AG04449 (cell line): Measurements from ENCODE around the gene OSBPL3.

Experiments used
- CTCF ChIA-PET: fragments of 350-600 bp; formaldehyde crosslinking; extraction: SDS; loops from one replicate; lab custom pipeline; 2021; ENCODE audit warnings: antibody characterized with exemption; lab: Yijun Ruan, JAX
- POLR2A ChIA-PET: fragments of 400-600, 350-600 bp; formaldehyde crosslinking; extraction: SDS; loops from one replicate; lab custom pipeline; 2020; ENCODE audit warnings: antibody characterized with exemption, inconsistent platforms; lab: Yijun Ruan, JAX
- DNase-seq: peaks from one replicate; pipeline ENCODE4 v3.0.0-alpha.2; 2010; ENCODE audit warnings: low read depth, low spot score
- H3K4me3 ChIP-seq: 2 replicates; pipeline ENCODE4 v1.5.1; 2011; ENCODE audit warnings: low read depth, mild to moderate bottlenecking, control low read depth, low read length
- CTCF ChIP-seq: IDR thresholded peaks from one replicate; pipeline ENCODE4 v1.5.1; 2011; ENCODE audit warnings: mild to moderate bottlenecking, moderate library complexity, low read length, control low read depth, inconsistent platforms; ENCODE audit not compliant: insufficient read depth; ENCODE audit errors: missing control alignments

OSBPL3 gene

DNA sequence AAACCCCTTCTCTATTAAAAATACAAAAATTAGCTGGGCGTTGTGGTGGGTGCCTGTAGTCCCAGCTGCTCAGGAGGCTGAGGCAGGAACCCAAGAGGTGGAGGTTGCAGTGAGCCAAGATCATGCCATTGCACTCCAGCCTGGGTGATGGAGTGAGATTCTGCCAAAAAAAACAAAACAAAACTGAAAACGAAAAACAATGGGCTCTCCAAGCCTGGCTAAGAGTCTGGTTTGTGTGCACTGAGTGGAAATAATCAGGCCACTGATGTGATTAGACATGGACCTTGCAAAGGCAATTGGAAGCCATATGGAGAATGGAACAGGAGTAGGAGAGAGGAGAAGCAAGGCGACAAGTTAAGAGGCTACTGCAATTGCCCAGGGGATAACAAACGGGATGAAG, 162.6 kb downstream of the OSBPL3 start:
- POLR2A ChIA-PET: no interaction called here
- H3K4me3 ChIP-seq: no peak overlapping the region
- DNase-seq: no peak
- CTCF ChIA-PET: interaction anchor here (1.0 to 18.4 kb wide), 8 partner anchors 10 to 279 kb away, joined by 3 to 928 read pairs (median 8); partner anchors contain the start of gene OSBPL3
- no peak for TF ChIP-seq CTCF

- no peak for TF ChIP-seq CTCF
- ChIA-PET CTCF (interaction anchor here (1.0 to 18.4 kb wide), 10 partner anchors 9 to 279 kb away, joined by 3 to 928 read pairs (median 5); partner anchors contain the start of gene OSBPL3), POLR2A (no interaction called here)
- DNase-seq: no peak
- no peak overlapping the region for H3K4me3 ChIP-seq
Observed at GRCh38 chr7:24816868-24817267, 163.1 kb downstream of the OSBPL3 start.

DNA sequence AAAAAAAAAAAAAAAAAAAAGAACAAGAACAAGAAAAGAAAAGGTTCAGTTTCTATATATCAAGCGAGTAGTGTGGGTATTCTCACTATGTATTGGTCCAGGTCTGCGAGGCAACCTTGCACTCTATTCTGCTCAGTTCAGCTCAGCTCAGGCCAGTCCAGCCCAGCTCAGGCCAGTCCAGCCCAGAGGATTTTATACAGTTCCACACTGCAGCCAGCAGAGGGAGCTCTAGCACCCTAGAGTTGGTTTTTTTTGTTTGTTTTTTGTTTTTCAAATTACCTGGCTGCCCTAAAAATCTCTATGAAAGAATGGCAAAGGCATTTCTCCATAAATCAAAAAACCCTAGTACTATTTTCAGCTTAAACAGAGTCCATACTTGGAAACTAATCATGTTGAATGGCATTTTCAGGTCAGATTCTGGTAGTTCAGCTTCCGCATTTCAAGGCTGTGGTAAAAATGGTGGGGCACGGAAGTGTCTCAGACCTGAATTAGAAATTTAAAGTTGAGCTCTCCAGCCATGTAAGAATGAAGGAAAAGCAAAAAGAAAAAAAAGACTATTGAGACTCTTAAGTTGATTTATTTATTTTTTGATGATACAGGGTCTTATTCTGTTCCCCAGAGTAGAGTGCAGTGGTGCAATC, 167.6 kb downstream of the OSBPL3 start:
- CTCF ChIA-PET: interaction anchor here (0.5 to 18.4 kb wide), 75 partner anchors 9 to 349 kb away, joined by 3 to 928 read pairs (median 5); partner anchors contain the start of gene OSBPL3
- POLR2A ChIA-PET: interaction anchor here (1.1 to 1.5 kb wide), 2 partner anchors 11 to 168 kb away, joined by 3 to 4 read pairs; partner anchors contain the start of gene OSBPL3

GRCh38 chr7:24808518-24808917, 171.5 kb downstream of the OSBPL3 start:
- no peak overlapping the region for H3K4me3 ChIP-seq
- no peak for TF ChIP-seq CTCF
- POLR2A ChIA-PET: no interaction called here
- CTCF ChIA-PET: interaction anchor here (1.2 to 18.4 kb wide), 5 partner anchors 10 to 287 kb away, joined by 4 to 928 read pairs (median 15); no protein-coding TSS in a partner anchor
- no peak for DNase-seq

More for the DNA sequence above, 167.6 kb downstream of the OSBPL3 start:
- H3K4me3 ChIP-seq: no peak overlapping the region
- TF ChIP-seq CTCF: peak; percentile 69
- no peak for DNase-seq

GRCh38 chr7:24802300-24802699, 177.7 kb downstream of the OSBPL3 start:
- POLR2A ChIA-PET: interaction anchor here (1.3 kb wide), 1 partner anchor 323 kb away, joined by 3 read pairs; the partner anchor contains the start of gene CYCS
- DNase-seq: no peak
- H3K4me3 ChIP-seq: no peak overlapping the region
- CTCF ChIA-PET: interaction anchor here (1.0 to 6.3 kb wide), 9 partner anchors 9 to 296 kb away, joined by 3 to 114 read pairs (median 4); no protein-coding TSS in a partner anchor
- TF ChIP-seq CTCF: no peak

- no peak for DNase-seq
- POLR2A ChIA-PET: interaction anchor here (1.3 kb wide), 1 partner anchor 323 kb away, joined by 3 read pairs; the partner anchor contains the start of gene CYCS
- CTCF ChIA-PET: interaction anchor here (1.0 to 6.3 kb wide), 10 partner anchors 10 to 297 kb away, joined by 3 to 114 read pairs (median 4); no protein-coding TSS in a partner anchor
- H3K4me3 ChIP-seq: no peak overlapping the region
- no peak for TF ChIP-seq CTCF
Observed at GRCh38 chr7:24801883-24802282, 178.1 kb downstream of the OSBPL3 start.
